ENCODE data around the gene ZBBX. TPM values are rescaled to one million over a fixed set of nuclear protein-coding genes. Genes with fewer than 3 reads are reported as not detected.

Gene ZBBX
- total RNA-seq, 4 donors from 2014 or later = not detected

- no peak overlapping the region for H3K4me3 ChIP-seq
- H3K27me3 ChIP-seq = no peaks in the 10 kb centered on the region
- no peak for TF ChIP-seq EP300 (IDR thresholded peaks at IDR 0.05)
- TF ChIP-seq CTCF (IDR thresholded peaks at IDR 0.05) = no peak
- TF ChIP-seq POLR2A (IDR thresholded peaks at IDR 0.05) = no peak
- no peak for TF ChIP-seq POLR2AphosphoS5 (IDR thresholded peaks at IDR 0.05)
- H3K36me3 ChIP-seq = no peaks in the 10 kb centered on the region
- 80 to 88% methylated on average over 6 to 7 of the region's 7 CpGs for WGBS, 2 donors (ENCODE audit: low coverage in 1 of 2)
- no peak overlapping the region for H3K27ac ChIP-seq
- no peaks in the 10 kb centered on the region for H3K9me3 ChIP-seq
- ATAC-seq = no peak
- no peaks in the 10 kb centered on the region for H3K4me1 ChIP-seq
Observed at GRCh38 chr3:167274141-167274874, 105.8 kb downstream of the ZBBX start.

- 75 to 88% methylated on average over 1 of the region's 1 CpG for WGBS, 2 donors (ENCODE audit: low coverage in 1 of 2)
- no peaks in the 10 kb centered on the region for H3K9me3 ChIP-seq
- H3K4me3 ChIP-seq = no peak overlapping the region
- ATAC-seq = no peak
- TF ChIP-seq POLR2AphosphoS5 (IDR thresholded peaks at IDR 0.05) (no peak), POLR2A (IDR thresholded peaks at IDR 0.05) (no peak), EP300 (IDR thresholded peaks at IDR 0.05) (no peak), CTCF (IDR thresholded peaks at IDR 0.05) (no peak)
- H3K27me3 ChIP-seq = no peaks in the 10 kb centered on the region
- H3K27ac ChIP-seq = no peak overlapping the region
- no peaks in the 10 kb centered on the region for H3K36me3 ChIP-seq
- no peaks in the 10 kb centered on the region for H3K4me1 ChIP-seq
Observed at GRCh38 chr3:167253037-167253436, 127.1 kb downstream of the ZBBX start.

DNA sequence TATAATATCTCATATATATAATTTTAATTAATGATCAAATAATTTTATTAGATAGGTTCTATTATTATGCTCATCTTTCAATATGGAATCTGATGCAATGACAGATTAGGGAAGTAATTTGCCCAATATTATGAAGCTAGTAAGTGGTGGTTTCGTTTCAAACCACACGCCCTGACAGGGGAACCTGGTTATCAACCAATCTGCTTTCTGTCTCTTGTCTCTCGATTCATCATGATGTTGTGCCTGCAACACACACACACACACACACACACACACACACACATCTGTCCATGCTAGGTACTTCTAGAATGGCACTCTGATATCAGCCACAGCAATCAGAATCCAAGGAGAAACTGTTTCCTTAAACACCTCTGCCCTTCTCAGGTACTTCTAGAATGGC, 128.4 kb downstream of the ZBBX start:
- WGBS, 2 donors (ENCODE audit: low coverage in 1 of 2) = 70 to 95% methylated on average over 3 of the region's 3 CpGs
- Histone ChIP-seq H3K27ac (no peak overlapping the region), H3K4me1 (no peaks in the 10 kb centered on the region), H3K9me3 (no peaks in the 10 kb centered on the region), H3K36me3 (no peaks in the 10 kb centered on the region), H3K27me3 (no peaks in the 10 kb centered on the region), H3K4me3 (no peak overlapping the region)
- no peak for ATAC-seq
- TF ChIP-seq POLR2A (IDR thresholded peaks at IDR 0.05) (no peak), CTCF (IDR thresholded peaks at IDR 0.05) (no peak), EP300 (IDR thresholded peaks at IDR 0.05) (no peak), POLR2AphosphoS5 (IDR thresholded peaks at IDR 0.05) (no peak)

GRCh38 chr3:167246252-167246651, 133.8 kb downstream of the ZBBX start:
- no peaks in the 10 kb centered on the region for H3K4me1 ChIP-seq
- H3K9me3 ChIP-seq = no peaks in the 10 kb centered on the region
- TF ChIP-seq EP300 (IDR thresholded peaks at IDR 0.05) (no peak), CTCF (IDR thresholded peaks at IDR 0.05) (no peak), POLR2AphosphoS5 (IDR thresholded peaks at IDR 0.05) (no peak), POLR2A (IDR thresholded peaks at IDR 0.05) (no peak)
- no peak for ATAC-seq
- no peaks in the 10 kb centered on the region for H3K36me3 ChIP-seq
- no peak overlapping the region for H3K27ac ChIP-seq
- H3K4me3 ChIP-seq = no peak overlapping the region
- no peaks in the 10 kb centered on the region for H3K27me3 ChIP-seq

GRCh38 chr3:167241048-167241845, 138.8 kb downstream of the ZBBX start:
- Histone ChIP-seq H3K4me3 (no peak overlapping the region), H3K9me3 (no peaks in the 10 kb centered on the region), H3K27me3 (no peaks in the 10 kb centered on the region), H3K36me3 (no peaks in the 10 kb centered on the region), H3K4me1 (no peaks in the 10 kb centered on the region), H3K27ac (no peak overlapping the region)
- no peak for TF ChIP-seq POLR2AphosphoS5 (IDR thresholded peaks at IDR 0.05)
- TF ChIP-seq EP300 (IDR thresholded peaks at IDR 0.05) = no peak
- no peak for TF ChIP-seq CTCF (IDR thresholded peaks at IDR 0.05)
- TF ChIP-seq POLR2A (IDR thresholded peaks at IDR 0.05) = no peak
- no peak for ATAC-seq
- 56 to 71% methylated on average over 1 of the region's 1 CpG for WGBS, 2 donors (ENCODE audit: low coverage in 1 of 2)
